Adrenal gland (tissue), 5 donors: ENCODE data around the gene GEMIN2.

Experiments used
- POLR2A ChIP-seq, 2 donors: fragments of 450-650 bp; IDR thresholded peaks; one replicate each; pipeline ENCODE4 v1.6.1; 2017; ENCODE audit warnings: antibody characterized with exemption in 2 of 2, mild to moderate bottlenecking in 2 of 2, moderate library complexity in 1 of 2
- TF ChIP-seq, protein P1 (sequence below), 6 experiments: fragments of 450-650 bp in 4 of 6; fragments of 200-600 bp in 2 of 6; sonication (generic) in 1 of 6; IDR thresholded peaks; 1 replicate in 5 of 6; 2 replicates in 1 of 6; pipeline versions ENCODE4 v1.5.1 to v1.8.0; 2016 to 2021; ENCODE audit warnings: antibody characterized with exemption in 6 of 6, mild to moderate bottlenecking in 2 of 6, moderate library complexity in 1 of 6
- donor health status: DM: no; HTN: no; CAD: no.

DNA sequence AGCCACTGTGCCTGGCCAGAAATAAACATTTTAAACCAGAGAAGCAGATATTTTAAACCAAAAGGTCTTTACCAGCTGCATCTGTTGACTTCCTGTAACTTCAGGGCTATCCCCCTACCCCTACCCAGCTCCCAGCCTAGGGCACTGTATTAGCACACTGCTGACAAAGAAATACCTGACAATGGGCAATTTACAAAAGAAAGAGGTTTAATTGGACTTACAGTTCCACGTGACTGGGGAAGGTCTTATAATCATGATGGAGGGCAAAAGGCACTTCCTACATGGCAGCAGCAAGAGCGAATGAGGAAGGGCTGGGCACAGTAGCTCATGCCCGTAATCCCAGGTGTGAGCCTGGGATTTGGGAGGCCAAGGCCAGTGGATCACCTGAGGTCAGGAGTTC lies 26.0 kb downstream of the GEMIN2 start:
- TF ChIP-seq, protein P1, sequence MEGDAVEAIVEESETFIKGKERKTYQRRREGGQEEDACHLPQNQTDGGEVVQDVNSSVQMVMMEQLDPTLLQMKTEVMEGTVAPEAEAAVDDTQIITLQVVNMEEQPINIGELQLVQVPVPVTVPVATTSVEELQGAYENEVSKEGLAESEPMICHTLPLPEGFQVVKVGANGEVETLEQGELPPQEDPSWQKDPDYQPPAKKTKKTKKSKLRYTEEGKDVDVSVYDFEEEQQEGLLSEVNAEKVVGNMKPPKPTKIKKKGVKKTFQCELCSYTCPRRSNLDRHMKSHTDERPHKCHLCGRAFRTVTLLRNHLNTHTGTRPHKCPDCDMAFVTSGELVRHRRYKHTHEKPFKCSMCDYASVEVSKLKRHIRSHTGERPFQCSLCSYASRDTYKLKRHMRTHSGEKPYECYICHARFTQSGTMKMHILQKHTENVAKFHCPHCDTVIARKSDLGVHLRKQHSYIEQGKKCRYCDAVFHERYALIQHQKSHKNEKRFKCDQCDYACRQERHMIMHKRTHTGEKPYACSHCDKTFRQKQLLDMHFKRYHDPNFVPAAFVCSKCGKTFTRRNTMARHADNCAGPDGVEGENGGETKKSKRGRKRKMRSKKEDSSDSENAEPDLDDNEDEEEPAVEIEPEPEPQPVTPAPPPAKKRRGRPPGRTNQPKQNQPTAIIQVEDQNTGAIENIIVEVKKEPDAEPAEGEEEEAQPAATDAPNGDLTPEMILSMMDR (IDR thresholded peaks at IDR 0.05), result no peak
- no peak for TF ChIP-seq POLR2A (IDR thresholded peaks at IDR 0.05)
